Stimulated activated naive CD4-positive, alpha-beta T cell (primary cell): ENCODE data around the gene IPCEF1.
"Not testable (repeated sequence)": the region's sequence is repeated elsewhere in the genome, so short reads cannot be mapped to it uniquely, and the experiment has no call there.

ENCODE experiments used
- DNase-seq, 6 experiments: peaks; one replicate each; lab custom pipeline; 2025; lab: John Stamatoyannopoulos, UW

The IPCEF1 gene

GRCh38 chr6:154219250-154219649, 137.4 kb downstream of the IPCEF1 start:
- peak in 1 of 6 experiments; percentile 44 for DNase-seq

DNA sequence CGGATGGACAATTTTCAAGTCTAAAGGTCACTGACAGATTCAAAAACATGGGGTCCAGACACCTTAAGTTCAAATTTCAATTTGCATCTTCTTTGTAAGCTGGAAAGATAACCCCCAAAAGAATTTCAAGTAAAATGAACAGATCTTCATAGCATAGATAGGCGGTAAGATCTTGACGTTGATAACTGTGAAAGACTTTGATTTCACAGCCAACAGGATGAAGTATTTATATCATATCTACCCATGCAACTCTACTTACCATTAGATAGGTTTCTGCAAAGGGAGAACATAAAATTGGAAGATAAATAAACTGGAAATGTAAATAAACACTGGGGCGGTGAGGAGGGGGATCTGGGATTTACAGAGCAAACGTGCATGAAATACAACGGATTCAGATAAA, 137.8 kb downstream of the IPCEF1 start:
- peak in 2 of 6 experiments; percentile 28 to 44 for DNase-seq

DNA sequence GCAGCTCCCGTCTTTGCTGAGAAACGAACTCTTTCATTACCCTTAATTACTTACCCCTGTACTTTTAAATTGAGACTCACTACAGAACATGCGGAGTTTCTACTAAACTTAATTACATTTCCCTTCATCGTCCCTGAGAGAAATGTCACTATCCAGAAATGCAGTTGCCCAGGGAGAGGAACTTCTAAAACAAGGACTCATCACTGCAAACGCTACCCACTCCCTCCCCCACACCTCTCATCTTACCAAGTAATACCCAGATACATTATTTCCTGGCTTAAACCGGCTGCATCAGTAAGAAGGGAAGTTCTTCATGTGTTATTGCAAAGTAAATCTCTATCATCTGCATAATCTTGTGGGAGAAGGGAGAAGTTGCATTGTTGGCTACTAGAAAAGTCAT, 138.3 kb downstream of the IPCEF1 start:
- DNase-seq = peak in 2 of 6 experiments; percentile 26

GRCh38 chr6:154213782-154214181, 142.8 kb downstream of the IPCEF1 start:
- DNase-seq = no peak

DNA sequence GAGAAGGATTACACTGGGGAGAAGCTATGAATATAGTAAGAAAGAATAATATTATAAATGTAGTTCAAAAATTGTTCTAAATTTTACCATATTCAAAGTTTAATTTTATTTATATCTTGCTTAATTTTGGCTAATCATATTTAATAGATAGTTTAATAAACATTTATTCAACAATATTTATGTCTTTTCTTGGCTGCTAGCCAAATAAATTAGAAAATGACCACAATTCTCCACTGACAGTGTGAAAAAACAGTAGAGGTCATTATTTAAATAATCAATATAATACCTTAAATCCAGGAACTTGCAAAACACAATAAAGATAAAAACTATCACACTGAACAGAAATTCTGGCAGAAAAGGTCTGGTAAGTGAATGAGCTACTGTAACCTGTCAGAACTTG, 145.9 kb downstream of the IPCEF1 start:
- DNase-seq = no peak

GRCh38 chr6:154209555-154209954, 147.0 kb downstream of the IPCEF1 start:
- no peak for DNase-seq

DNA sequence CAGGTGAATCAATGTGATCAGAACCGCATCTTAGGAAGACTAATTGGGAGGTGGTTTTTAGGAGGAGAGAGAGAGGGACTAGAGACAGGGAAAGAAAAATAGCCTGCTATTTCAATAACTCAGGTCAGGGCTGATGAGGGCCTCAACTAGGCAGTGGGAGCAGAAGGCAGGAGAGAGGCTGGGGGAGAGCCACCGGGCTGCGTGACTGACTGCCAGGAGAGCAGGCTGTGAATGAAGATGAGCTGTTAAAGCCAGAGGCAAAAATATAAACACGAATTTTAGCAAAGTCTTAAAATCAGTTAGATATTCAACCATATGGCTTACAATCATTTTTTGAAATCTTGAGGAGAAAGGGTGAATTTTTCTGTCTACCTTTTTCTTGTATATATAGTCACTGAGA, 149.6 kb downstream of the IPCEF1 start:
- DNase-seq = no peak

DNA sequence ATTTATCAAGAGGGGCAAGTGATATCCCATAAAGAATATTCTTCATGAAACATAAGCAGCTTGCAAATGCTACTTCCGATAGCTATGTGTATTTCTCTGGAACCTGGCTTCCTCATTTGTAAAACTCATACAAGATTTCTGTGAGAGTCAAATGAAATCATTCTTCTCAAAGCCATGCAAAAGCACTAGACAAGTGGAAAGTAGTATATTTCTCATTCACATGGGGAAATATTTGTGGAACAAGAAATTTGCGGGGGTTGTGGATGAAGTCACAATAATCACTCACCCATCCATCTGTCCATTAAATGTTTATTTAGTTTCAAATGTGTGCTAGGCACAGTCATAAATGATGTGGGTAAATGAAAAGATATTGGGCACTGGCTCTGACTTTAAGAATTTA, 150.5 kb downstream of the IPCEF1 start:
- no peak for DNase-seq

GRCh38 chr6:154202958-154203357, 153.6 kb downstream of the IPCEF1 start:
- DNase-seq = no peak

DNA sequence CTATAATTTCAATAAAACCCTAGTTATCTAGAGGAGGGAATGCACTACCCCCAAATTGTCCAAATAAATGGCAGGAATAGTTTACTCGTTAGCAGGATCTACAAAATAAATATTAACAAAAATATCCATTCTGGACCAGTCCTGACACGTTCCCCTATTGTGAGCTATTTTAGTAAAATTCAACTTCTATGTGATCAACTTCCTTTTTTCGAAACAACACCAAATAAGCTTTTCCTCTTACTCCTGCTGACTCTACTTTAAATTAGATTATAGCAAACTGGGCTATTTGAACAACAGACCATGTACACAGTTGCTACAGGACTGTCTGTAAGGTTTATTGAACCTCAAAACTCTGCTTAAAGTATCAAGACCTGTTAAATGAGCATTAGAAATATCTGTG, 154.3 kb downstream of the IPCEF1 start:
- no peak for DNase-seq

DNA sequence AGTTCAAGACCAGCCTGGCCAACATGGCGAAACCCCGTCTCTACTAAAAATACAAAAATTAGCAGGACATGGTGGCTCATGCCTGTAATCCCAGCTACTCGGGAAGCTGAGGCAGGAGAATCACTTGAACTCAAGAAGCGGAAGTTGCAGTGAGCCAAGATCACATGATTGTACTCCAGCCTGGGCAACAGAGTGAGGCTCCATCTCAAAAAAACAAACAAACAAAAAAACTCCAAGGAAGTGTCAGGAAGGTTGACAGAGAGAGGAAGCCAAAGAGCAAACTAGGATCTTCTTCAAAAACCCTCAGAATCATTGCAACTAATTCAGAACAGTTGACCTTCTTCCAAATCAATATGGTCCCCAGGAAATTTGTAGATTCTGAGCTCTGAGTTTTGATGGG, 154.9 kb downstream of the IPCEF1 start:
- not testable (repeated sequence) for DNase-seq

DNA sequence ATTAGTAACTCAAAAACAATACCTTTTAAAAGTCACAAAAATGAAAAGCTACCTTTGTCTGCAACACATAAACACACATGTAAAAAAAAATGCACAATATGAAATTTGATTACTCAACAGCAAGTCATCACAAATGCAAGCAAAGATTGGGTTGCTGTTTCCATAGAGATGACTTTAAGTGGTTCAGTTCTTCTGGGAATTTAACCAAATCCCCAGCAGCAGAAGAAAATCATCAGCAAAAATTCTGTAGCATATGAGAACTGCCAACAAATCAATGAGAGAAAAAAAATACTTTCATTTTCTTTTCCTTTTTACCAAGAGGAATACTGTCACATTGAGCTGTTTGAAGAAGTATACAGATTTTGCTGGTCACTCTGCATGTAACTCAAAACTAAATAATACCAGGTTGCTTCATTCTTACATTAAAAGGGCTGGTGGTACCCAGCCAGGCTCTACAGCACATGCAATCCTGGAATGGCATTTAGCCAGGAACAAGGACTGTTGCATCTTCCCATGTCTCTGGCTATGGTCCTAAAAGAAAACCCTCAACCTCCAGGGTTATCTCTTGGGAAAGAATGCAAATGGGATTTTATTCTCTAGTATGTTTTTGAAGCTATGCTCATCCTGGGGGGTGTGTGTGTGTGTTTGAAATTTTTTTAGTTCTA, 159.3 kb downstream of the IPCEF1 start:
- DNase-seq = no peak

DNA sequence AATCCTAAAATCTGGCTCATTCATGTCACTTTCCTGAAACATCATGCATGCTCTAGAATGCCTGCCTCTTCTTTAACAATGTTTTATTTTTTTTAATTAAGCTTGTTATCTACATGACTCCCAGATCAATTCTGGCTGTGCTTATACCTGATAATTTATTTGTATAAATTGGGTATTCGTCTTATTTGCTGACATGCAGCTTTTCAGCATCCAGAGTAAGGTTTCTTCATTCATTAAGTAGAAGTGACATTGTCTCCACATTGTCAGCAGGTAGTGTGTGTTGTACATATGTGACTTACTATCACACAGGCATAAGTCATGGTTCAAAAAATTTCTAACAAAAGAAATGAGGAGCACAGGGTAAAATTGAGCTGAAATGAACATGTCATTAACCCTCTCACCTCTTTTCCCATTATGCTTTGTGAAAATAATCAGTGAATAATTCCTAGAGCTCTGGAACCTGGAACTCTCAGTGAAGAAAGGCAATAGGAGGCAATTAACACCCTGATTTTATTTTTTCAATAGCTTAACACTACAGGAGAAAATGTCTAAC, 160.2 kb downstream of the IPCEF1 start:
- no peak for DNase-seq

GRCh38 chr6:154187714-154188113, 168.9 kb downstream of the IPCEF1 start:
- DNase-seq = no peak

DNA sequence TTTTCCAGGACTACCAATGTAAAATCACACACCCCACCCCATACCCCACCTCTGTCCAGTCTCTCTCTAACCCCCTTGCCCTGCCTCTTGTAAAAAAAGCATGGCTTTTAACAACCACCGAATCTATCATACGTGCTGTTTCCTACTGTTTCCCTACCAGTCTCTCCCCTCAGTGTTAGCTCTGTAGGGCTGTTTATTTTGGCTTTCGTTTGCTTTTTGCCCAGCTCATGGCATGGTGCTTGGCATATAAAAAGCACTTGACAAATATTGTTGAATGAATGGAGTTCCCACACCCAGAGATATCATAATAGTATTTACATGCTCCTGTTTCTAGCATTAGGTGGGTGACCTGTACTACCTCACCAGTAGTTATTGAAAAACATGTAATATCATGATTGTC, 169.4 kb downstream of the IPCEF1 start:
- no peak for DNase-seq

DNA sequence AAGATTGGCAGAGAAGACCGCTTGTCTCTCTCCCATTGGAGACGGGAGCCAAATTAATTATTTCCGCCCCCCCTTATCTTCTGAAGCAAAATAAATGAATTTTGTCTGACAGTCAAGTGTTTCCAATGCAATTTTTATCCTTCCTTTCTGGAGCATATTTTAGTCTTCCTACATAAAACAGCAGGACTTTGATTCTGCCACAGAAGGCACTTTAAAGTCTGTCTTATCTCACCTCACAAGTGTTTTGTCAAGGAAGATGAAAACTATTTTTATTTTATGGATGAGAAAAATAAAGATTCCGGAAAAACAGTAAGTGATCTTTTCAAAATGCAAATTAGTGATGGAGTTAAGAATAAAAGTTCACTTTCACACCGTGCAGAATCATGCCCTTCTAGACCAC, 177.2 kb downstream of the IPCEF1 start:
- no peak for DNase-seq

DNA sequence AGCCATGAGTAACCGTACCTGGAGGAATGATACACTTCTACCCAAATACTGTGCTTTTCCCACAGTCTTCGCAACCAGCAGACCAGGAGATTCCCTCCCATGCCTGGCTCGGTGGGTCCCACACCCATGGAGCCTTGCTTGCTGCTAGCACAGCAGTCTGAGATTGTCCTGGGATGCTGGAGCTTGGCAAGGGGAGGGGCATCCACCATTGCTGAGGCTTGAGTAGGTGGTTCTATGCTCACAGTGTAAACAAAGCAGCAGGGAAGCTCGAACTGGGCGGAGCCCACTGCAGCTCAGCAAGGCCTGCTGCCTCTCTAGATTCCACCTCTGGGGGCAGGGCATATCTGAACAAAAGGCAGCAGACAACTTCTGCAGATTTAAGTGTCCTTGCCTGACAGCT, 184.2 kb downstream of the IPCEF1 start:
- not testable (repeated sequence) for DNase-seq

DNA sequence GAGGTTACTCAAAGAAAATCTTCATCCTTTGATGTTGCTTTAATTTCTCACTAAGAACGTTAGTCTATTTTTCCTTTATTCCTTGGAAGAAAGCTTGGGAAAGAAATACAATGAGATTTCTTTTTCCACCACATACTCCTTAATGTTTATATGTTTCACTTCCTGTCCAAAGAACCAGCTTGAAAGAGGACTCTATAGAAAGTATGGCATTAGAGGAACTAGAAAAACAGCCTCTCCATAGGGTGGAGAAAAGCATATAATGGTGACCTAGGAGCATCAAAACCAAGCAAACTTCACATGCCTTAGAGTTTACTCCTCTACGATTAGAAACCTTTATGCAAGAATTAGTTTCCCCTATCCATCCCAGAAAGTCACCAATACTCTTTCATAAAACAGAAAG, 186.5 kb downstream of the IPCEF1 start:
- no peak for DNase-seq

- no peak for DNase-seq
These were observed 187.3 kb downstream of the IPCEF1 start for GRCh38 chr6:154169193-154169847.

DNA sequence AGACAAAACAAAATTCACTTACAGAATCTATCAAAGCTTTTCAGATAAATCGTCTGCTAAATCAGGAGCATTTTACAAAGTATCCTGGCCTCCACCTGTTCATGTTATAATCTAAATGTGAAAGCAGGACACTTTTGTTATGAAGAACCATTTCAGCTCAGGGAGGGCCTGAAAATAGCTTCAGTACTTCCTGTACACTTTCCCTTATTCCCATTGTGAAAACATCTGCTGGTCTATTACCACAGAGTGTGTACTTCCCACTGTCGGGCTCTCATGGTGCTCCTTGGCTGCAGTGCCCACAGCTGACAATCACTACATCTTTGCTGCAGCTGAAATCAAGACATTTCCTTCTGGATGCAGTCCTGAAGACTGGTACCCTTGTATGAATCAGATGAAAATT, 189.5 kb downstream of the IPCEF1 start:
- DNase-seq = no peak

DNA sequence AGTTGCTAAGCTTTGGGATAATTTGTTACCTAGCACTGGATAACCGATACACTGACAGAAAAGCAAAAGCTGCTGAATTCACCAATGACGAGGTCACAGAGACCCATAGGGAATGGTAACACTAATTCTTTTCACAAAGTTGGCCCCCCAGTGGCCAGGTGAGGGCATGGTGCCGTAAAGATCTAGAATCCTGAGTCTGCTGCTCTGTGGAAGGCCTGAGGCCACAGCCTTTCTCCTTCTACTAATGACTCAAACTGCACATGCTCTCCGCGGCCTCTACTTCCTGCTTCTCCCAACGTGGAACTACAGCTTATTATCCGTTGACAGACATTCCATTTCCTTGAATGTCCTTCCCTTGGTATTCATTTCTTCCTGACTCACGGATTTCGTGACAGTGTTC, 190.5 kb downstream of the IPCEF1 start:
- DNase-seq = no peak

- DNase-seq = no peak
These were observed 191.1 kb downstream of the IPCEF1 start for GRCh38 chr6:154165478-154165877.

GRCh38 chr6:154164397-154164796, 192.2 kb downstream of the IPCEF1 start:
- DNase-seq = peak in 4 of 6 experiments; percentile 13 to 28 (median 26)

DNA sequence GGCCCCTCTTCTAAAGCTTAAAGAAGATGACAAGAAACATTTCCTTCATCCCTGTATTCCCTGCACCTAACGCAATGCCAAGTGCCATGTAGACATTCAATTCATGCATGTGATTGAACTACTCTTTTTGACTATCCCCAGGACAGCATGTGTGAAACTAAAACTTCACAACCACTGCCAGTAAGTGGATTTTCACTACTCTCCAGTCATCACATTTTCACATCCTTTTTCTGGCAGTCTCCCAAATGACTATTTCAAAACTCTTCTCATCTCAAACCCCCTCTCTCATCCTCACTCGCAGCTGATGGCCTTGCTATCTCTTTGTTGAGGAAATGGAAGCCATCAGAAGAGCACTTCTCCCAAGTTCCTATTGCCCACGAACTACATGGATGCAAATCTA, 194.9 kb downstream of the IPCEF1 start:
- no peak for DNase-seq
